ENCODE results near the gene CYB5B.
A peak's percentile ranks its signal among the peaks of the same experiment; 100 is the strongest.
"Not testable (repeated sequence)": the region's sequence is repeated elsewhere in the genome, so short reads cannot be mapped to it uniquely, and the experiment has no call there.

Gene CYB5B

GRCh38 chr16:69410219-69410990 is 14.0 kb upstream of the CYB5B start:
- no peak for DNase-seq

- DNase-seq: no peak
Measured at GRCh38 chr16:69411064-69411985, 13.1 kb upstream of the CYB5B start.

- no peak for DNase-seq
Measured at GRCh38 chr16:69412287-69412686, 12.1 kb upstream of the CYB5B start.

GRCh38 chr16:69413045-69413664 is 11.3 kb upstream of the CYB5B start:
- DNase-seq: no peak

GRCh38 chr16:69417520-69418199 is 6.8 kb upstream of the CYB5B start:
- no peak for DNase-seq

- DNase-seq: no peak
Measured at GRCh38 chr16:69419956-69420355, 4.5 kb upstream of the CYB5B start.

GRCh38 chr16:69423189-69423588 is 1.2 kb upstream of the CYB5B start:
- DNase-seq: no peak

- peak; percentile 38 for DNase-seq
Measured at GRCh38 chr16:69424935-69425784, 741 bp downstream of the CYB5B start.

GRCh38 chr16:69428652-69429051 is 4.2 kb downstream of the CYB5B start:
- no peak for DNase-seq

- DNase-seq: not testable (repeated sequence)
Measured at GRCh38 chr16:69429058-69429640, 4.7 kb downstream of the CYB5B start.

- DNase-seq: no peak
Measured at GRCh38 chr16:69431948-69432468, 7.6 kb downstream of the CYB5B start.

- no peak for DNase-seq
Measured at GRCh38 chr16:69434066-69434465, 9.6 kb downstream of the CYB5B start.

GRCh38 chr16:69435977-69436820 is 11.8 kb downstream of the CYB5B start:
- no peak for DNase-seq

GRCh38 chr16:69436896-69437295 is 12.5 kb downstream of the CYB5B start:
- no peak for DNase-seq

- DNase-seq: no peak
Measured at GRCh38 chr16:69438465-69438864, 14.0 kb downstream of the CYB5B start.

- DNase-seq: no peak
Measured at GRCh38 chr16:69440250-69440649, 15.8 kb downstream of the CYB5B start.

GRCh38 chr16:69441030-69441429 is 16.6 kb downstream of the CYB5B start:
- DNase-seq: not testable (repeated sequence)

GRCh38 chr16:69443927-69444631 is 19.7 kb downstream of the CYB5B start:
- DNase-seq: no peak

GRCh38 chr16:69444873-69445517 is 20.6 kb downstream of the CYB5B start:
- DNase-seq: no peak

Data from RPMI8226 (cell line).